CD4-positive, alpha-beta T cell treated with Interleukin-6 at 100 ng/mL for 8 hours (primary cell): ENCODE measurements around the gene AJUBA.
"Not testable (repeated sequence)": the region's sequence is repeated elsewhere in the genome, so short reads cannot be mapped to it uniquely, and the experiment has no call there.

ENCODE experiments used
- DNase-seq: peaks from one replicate; pipeline ENCODE4 v3.0.0-alpha.2; 2020; ENCODE audit warnings: mixed read lengths, low spot score

Gene AJUBA

GRCh38 chr14:23006188-23006534 lies 23.8 kb upstream of the AJUBA start:
- DNase-seq, result no peak

- DNase-seq, result no peak
Observed at GRCh38 chr14:23005451-23006187, 23.3 kb upstream of the AJUBA start.

- not testable (repeated sequence) for DNase-seq
Observed at GRCh38 chr14:23004274-23004673, 21.9 kb upstream of the AJUBA start.

GRCh38 chr14:23002592-23002991 lies 20.2 kb upstream of the AJUBA start:
- no peak for DNase-seq

- no peak for DNase-seq
Observed at GRCh38 chr14:23000860-23001259, 18.5 kb upstream of the AJUBA start.

GRCh38 chr14:22998329-22999012 lies 16.1 kb upstream of the AJUBA start:
- no peak for DNase-seq

- DNase-seq, result no peak
Observed at GRCh38 chr14:22997676-22998323, 15.4 kb upstream of the AJUBA start.

GRCh38 chr14:22996768-22997654 lies 14.7 kb upstream of the AJUBA start:
- DNase-seq, result no peak

- DNase-seq, result no peak
Observed at GRCh38 chr14:22995889-22996625, 13.7 kb upstream of the AJUBA start.

GRCh38 chr14:22994762-22995275 lies 12.5 kb upstream of the AJUBA start:
- peak; percentile 41 for DNase-seq

- no peak for DNase-seq
Observed at GRCh38 chr14:22993517-22993916, 11.2 kb upstream of the AJUBA start.

GRCh38 chr14:22991852-22992251 lies 9.5 kb upstream of the AJUBA start:
- DNase-seq, result no peak

GRCh38 chr14:22987291-22987690 lies 4.9 kb upstream of the AJUBA start:
- no peak for DNase-seq

GRCh38 chr14:22986508-22987054 lies 4.2 kb upstream of the AJUBA start:
- peak; percentile 89 for DNase-seq

- DNase-seq, result no peak
Observed at GRCh38 chr14:22985894-22986507, 3.6 kb upstream of the AJUBA start.

GRCh38 chr14:22984959-22985658 lies 2.8 kb upstream of the AJUBA start:
- DNase-seq, result no peak

- DNase-seq, result no peak
Observed at GRCh38 chr14:22981876-22982476, 375 bp downstream of the AJUBA start.

- no peak for DNase-seq
Observed at GRCh38 chr14:22981090-22981875, 1.1 kb downstream of the AJUBA start.

- peak; percentile 11 for DNase-seq
Observed at GRCh38 chr14:22980672-22981089, 1.7 kb downstream of the AJUBA start.
